ENCODE results near the gene SH3RF3.

Gene SH3RF3

DNA sequence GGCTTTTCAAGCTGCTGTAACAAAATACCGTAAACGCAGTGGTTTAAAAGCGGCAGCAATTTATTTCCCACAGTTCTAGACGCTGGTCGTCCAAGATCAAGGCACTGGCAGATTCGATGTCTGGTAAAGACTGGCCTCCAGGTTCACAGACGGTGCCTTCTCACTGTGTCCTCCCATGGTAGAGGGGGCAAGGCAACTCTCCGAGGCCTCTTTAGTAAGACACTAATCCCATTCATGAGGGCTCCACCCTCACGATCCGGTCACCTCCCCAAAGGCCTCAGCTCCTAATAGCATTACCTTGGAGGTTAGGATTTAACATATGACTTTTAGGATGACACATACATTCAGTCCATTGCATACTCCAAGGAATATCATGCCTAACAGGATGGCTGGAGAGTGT is 117.2 kb downstream of the SH3RF3 start:
- DNase-seq, result no peak

DNA sequence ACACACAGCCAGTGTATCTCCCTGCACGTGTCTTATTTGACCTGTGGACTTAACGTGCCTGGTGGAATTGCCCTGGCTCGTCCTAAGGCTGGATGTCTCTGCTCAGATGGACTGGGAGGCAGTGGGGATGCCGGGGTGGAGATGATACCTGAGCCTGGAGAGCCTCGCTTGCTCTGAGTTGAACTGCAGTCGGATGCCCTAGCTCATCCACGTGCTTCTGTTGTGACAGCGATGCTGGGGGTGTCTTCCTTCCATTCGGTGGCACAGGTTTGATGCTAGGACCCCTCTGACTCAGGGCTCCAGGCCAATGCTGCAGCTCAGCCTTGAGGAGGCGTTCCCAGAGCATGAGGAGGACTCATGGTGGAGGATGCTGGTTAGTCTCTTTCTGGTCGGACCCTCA is 117.6 kb downstream of the SH3RF3 start:
- no peak for DNase-seq

DNA sequence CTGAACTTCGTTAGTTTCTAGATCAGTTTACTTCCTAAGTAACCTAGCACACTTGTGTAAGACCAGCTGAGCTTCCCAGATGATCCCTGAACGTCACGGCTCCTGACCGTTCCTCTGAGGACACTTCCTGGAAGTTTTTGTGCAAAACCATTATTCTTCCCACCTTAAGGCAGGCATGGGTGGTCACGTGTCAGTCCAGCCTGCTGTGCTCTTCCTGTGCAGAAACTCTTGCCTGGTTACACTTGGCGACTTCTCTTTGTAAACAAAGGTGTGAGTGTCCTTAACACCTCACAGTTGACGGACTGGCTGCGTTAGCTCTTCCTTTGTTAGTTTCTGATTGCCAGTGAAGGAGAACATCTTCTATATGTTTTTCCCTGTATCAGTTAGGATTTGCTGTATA is 118.3 kb downstream of the SH3RF3 start:
- no peak for DNase-seq

DNA sequence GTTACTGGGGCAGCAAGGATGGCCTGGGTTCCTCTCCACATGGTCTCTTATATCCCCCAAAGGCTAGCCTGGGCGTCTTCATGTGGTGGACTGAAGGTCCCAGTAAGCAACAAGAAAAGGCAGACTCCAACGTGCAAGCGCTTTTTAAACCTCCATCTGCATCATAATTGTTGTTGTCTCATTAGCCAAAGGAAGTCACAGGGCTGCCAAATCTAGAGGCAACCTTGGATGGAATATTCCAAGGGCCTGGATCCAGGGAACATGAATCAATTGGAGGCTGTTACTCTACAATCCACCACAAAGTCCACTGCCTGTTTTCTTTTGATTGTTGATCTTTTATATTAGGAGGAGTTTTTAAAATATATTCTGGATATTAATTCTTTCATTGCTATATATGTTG is 118.8 kb downstream of the SH3RF3 start:
- DNase-seq, result no peak

DNA sequence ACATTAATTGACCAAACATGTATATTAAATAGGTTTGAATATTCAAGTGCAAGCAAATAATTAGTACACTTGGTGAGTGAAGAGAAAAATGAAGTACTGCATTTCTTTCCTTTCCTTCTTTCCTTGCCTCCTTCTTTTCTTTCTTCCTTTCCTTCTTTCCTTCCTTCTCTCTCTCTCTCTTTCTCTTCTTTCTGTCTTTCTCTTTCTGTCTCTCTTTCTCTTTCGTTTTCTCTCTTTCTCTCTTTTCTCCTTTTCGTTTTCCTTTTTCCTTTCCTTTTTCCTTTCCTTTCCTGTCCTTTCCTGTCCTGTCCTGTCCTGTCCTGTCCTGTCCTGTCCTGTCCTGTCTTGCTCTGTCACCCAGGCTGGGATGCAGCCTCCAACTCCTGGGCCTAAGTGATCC is 119.6 kb downstream of the SH3RF3 start:
- DNase-seq, result no peak

DNA sequence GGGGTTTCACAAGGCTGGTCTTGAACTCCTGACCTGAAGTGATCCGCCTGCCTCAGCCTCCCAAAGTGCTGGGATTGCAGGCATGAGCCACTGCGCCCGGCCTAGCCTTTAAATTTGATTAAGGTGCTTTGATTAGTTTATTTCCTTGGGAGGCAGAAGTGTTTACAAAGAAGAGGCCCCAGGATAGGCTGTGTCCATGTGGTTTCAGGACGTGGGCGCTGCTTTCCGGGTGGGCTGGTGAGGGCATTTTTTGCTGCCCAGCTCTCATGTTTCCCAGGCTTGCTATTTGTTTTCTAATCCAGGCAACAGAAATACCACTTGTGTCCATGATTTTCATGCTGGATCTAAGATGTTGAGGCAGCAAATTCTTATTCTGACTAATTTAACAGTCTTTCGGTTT is 124.2 kb downstream of the SH3RF3 start:
- DNase-seq, result no peak

DNA sequence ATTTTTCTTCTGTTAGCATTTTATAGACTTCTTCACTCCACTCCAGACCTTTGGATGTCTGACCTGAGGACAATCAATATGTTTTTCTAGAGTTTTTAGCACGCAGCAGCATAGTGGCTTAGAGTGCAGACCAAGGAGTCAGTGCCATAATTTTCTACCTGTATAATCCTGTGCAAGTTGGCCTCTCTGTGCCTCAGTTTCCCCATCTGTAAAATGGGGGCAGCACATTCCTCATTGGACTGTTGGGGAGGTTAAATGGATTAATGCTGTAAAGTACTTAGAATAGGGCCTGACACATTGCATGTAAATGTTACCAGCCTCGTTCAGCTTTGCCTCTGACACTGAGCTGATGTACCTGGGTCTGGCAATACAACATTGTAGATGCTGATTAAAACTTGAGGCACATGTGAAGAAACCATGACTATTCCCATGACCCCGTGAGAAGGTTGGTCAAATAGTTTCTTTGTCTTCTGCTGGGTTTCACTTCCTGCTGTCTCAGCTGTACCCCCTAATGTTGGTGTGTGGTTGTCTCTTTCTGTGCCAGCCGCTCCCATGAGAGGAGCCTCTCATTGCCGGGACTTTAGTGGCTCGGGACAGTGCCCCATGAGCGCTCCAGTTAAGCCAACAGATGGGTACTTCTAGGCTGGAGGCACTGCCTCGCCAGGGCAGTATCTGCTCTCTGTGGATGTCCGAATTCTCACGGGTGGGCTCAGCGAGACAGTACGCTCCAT is 125.3 kb downstream of the SH3RF3 start:
- no peak for DNase-seq

DNA sequence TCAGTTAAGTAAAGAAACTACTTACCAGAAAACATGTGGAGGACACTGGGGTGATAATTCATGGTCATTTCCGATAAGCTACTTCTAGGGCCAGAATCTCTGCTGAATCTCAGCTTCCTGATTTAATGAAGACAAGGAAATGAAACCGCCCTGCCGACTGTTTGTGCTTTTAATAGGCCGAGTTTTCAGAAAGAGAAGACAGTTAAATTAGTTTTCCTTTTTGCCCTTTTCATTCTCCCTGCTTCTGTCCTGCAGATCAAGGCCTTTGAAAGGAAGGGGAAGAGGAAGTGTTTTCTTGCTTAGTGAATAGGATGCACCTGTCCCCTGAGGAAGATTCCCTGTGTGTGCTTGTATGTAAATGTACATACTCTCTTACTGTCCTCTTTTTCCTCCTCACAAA is 126.6 kb downstream of the SH3RF3 start:
- no peak for DNase-seq

DNA sequence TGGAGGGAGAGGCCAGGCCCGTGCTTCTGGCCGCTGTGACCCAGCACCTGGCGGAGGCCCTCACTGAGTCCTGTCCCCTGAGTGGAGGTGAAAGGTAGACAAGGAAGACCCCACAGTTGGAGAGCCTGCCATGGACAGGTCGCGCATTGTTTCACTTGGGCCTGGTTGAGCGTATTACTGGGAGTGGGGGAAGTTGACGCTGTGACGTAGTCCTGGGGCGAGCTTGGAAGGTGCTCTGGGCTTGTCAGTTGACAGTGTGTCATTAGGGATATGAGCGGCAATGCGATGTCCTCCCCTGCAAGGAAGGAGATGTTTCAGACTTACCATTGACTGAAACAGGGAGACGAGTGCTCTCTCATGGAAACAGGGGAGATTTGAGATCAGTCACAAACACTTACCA is 127.1 kb downstream of the SH3RF3 start:
- no peak for DNase-seq

DNA sequence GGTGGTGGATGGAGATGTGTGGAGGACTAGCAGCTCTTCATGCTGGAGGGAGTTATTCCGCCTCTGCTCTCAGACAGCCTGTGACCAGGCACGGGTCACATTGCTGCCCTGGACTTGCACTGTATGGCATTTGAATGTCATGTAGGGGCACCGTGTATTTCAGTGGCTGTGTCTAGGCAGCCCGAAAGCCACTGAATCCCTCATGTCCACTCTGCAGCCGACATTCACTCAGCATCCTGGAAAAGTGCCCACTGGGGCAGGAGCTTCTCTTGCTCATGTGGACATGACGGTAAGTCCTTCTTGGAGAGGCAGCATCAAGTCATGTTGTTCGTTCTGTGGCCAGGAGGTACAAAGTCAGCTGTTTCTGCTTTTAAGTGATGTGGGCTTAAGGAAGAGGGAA is 127.9 kb downstream of the SH3RF3 start:
- no peak for DNase-seq

DNA sequence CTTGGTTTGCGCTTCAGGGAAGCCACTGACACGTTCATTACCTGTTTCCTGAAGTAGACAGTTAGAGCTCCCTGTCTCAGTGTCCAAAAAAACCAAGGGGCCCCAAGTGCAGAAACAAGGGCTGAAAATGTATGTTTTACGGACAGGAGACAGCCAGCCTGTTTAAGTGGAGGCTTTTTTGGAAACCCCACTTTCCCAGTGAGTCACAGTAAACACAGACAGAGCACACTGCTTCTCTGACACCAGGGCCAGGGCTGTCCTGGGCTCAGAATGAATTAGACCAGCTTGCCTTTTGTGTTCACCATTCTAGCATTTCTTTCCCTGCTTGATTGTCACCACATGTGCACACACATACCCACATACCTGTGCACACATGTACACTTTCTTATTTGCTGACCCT is 128.6 kb downstream of the SH3RF3 start:
- DNase-seq, result no peak

DNA sequence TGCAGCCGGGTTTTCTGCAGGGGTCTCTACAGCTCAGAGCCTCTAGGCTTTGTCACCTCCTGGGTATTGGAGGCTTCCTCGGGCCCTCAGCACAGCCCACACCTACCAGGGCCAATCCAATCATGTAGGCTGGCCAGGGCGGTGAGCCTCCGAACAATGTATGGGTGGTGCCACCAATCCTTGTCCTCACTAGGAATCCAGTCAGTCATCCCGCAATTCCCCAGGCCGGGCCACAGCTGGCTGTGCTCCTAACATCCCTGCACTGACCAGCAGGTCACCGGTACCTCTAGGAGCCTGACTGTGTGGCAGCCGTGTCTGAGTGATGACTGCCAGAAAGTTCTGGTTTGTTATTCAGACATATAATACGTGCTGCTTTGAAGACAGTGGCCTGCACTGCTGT is 129.4 kb downstream of the SH3RF3 start:
- no peak for DNase-seq

DNA sequence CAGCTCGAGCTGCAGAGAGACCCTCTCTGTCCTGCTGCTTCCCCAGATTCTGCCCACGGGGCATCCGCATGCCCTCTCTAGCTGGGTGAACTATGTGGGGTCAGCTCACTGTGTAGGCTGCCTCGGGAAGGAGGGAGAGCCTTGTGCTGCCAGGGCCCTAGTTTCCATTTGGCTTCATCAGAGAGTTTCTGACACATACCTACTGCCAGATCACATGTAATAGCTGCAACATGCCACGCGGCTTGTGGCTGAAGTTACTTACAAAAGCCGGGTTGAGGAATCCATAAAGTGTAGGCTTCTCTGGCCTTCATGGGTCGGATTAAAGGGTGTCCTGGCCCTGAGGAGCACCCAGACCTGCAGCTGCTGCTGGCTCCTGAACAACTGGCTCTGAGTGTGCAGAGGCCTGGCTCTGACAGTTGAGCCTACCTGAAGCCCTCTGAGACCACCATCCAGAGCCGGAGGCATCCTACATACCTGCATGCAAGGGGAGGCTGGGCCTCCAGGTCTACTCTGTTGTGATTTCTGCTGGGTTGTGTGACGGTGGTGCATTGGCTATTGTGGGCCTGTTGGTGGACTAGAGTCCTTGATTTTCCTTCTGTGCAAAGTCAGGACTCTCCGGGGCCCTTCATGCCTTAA is 130.0 kb downstream of the SH3RF3 start:
- DNase-seq, result no peak

DNA sequence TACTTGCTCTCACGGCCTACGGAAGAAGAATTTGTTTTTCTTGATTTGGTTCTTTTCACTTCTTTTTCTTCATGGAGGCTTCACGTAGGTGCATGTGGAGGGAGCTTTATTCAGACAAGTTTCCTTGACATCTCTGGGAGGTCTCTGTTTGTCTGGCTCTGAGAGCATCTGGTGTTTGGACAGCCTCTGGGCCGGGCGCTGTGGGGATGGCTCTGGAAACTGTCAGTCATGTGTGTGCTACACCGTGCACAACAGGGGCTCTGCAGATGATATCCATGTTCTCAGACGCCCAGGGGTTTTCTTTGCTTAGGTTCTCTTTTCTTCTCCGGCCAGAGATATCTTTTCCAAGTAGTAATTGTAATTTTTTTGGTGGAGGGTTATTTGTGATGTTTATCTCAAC is 130.7 kb downstream of the SH3RF3 start:
- DNase-seq, result no peak

DNA sequence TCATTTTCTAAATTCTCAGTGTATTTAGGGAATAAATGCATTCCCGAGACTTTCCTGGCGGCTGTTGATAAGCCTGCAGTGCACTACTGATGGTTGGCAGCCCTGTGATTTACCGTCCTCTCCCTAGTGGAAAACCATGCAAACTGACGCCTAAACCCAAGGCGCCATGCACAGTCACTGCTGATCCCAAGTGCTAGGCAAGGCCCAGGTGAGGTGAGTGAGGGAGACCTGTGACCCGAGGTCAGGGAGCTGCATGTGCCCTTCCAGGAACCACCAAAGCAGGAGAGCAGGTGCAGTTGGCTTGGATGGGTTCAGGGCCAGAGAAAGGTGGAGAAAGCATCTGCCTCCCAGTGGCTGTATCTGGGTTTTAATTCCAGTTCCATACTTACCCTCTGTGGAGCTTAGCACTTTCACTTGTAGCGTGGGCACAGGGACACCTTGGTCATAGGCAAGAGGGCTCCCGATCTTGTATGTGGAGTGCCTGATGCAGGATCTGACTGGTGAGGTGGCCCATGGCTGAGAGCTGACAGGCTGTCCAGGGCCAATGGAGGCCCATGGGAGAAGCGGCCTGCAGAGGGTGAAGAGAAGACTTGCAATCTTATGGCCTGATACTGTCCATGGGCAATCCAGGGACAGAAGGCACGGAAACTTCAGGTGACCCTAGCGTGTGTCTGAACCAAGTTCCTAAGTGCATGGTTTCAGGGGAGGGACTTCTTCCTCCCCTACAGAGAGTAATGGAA is 131.3 kb downstream of the SH3RF3 start:
- no peak for DNase-seq

DNA sequence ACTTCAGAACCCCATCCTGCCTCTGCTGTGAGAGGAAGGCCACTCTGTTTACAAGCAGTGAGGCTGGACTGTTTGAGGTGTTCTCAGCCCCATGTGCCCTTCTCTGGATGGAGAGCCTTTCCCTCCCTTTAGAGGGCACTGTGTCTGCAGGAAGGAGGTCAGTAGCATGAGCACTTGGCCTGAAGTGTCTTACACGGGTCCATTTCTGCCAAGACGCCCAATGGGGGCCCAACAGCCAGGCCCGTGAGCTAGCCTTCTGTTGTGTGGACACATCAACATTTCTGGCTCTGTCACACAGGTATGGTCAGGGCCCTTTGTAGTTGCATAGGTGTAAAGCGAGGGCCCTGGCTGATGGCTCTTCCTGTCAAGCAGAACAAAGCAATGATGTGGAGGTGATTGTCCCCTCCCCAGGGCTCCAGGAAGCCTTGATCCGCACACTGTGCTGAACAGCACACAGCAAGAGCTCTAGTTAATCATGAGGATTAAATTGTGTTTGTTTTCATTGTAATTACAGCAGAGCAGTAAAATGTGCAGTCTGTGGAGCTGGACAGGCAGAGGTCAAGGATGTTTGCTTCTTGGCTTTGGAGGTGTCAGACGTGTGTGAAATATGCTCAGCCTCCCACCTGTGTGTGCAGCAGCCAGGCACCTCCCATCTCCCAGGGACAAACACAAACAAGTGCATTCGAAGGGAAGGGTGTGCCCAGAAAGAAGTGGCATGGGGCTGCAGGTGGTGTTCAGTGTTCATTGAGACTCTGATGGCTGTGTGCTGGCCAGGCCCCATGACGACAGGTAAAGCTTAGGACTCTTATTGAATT is 132.1 kb downstream of the SH3RF3 start:
- no peak for DNase-seq

DNA sequence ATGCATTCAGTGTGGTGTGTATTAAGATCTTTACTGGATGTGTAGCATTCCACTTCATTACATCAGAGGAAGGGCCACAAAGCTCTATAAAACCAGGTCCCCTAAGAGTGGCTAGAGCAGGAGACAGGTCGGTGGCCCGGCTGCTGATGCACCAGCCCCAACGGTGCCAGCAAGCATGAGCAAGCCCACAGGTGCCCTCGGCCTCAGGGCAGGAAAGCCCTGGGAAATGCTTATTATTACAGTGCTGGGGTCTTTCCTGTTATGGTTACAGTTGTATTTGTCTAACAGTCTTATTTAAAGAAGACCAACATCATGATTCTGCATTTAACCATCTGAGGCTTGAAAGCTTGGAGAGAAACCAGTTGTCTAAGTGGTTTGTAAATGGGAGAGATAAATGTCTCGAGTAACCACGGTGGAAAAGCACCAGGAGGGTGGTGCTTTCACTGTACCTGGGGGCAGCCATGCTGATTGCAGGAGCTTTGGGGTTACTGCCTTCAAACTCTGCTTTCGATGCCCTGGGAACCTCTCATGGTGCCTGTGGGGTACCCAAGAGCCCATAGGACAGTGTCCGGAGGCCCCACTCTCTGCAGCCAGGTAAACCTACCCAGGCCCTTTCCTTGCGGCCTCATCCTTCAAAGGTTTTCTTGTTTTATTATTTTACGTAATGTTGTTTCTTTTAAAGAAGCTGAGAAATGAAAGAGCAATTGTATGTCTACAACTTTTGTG is 133.1 kb downstream of the SH3RF3 start:
- DNase-seq, result no peak

DNA sequence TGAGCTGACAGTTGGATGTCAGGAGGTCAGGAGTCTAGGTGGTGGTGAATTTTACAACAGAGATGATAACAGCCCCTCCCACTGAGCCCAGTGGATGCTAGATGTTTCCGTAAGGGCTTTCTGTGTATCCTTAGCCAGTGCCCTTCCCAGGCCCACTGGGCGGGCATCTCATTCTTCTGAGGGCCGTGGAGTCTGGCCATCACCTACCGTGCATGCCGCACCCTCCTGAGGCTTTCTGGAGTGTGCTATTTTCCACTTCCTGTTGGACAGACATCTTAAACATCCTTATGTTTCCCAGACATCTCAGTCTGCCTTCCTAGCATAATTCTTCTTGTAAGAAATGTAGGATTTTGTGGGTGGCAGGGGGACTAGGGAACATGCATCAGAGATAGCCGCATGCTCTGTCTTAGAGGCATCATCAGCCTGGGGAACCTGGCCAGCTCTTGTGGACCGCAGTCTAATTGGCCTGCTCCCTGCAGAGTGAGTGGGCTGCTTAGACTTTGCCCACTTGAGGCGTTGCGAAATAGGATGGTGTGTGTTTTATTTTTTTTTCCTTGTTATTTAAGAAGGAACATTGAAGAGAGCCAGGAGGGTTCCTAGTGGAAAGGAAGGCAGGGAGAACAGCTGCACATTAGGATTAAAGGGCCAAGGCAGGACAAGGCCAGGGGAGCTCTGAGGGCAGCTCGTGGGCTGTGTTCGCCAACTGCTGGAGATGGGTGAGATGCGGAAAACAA is 135.8 kb downstream of the SH3RF3 start:
- DNase-seq, result no peak

DNA sequence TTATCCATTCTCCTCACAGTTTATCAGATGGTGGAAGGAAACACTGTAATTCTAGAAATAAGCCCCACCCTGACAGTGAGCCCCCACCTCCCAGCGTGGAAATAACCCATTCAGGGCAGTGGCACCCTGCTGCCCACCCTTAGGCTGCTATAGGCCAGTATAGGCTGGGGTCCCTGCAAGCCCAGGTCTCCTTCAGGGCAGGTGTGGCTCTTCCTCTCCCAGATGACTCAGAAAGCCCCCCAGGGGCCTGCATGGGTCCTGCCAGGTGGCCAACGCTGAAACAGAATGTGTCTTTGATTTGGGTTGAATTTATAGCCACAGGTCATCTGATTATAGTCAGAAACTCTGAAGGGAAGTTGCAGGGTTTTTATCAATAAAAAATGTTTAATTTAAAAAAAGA is 136.4 kb downstream of the SH3RF3 start:
- DNase-seq, result no peak

DNA sequence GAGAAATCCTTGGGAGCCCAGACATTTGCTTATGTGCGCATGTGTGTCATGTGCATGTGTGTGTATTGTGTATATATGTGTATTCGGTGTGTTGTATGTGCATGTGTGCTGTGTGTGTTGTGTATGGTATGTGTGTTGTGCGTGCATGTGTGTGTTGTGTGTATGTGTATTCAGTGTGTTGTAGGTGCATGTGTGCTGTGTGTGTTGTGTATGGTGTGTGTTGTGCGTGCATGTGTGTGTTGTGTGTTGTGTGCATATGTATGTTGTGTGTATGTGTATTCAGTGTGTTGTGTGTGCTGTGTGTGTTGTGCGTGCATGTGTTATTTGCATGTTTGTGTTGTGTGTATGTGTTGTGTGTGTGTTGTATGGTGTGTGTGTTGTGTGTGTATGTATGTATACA is 136.9 kb downstream of the SH3RF3 start:
- no peak for DNase-seq

DNA sequence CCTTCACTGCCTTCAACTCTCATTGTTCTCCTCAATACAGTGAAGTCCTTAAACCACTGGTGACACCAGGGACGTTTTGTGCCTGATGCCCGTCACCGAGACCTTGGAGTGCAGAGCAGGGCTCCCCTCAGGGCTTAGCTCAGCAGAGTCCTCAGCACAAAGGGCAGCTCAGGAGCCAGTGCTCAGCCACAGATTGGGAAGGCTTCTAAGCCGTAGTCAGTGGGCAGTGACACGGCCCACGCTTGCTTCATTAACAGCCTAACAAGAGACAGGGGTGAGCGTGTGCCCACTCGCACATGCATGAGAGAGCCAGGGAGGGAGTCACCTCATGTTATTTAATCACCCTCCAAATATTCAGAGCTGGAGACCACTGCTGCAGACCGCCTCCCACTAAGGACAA is 137.5 kb downstream of the SH3RF3 start:
- no peak for DNase-seq

Measured in OCI-M1 (cell line).